ENCODE data around the gene IL34. TPM values are rescaled to one million over a fixed set of nuclear protein-coding genes. Genes with fewer than 3 reads are reported as not detected.

IL34 gene
- total and polyA plus RNA-seq, 2 of the 13 experiments (the other 11 are each of a cell fraction or from before 2014, with no cell fraction given), result 1.2 to 1.3 TPM

DNA sequence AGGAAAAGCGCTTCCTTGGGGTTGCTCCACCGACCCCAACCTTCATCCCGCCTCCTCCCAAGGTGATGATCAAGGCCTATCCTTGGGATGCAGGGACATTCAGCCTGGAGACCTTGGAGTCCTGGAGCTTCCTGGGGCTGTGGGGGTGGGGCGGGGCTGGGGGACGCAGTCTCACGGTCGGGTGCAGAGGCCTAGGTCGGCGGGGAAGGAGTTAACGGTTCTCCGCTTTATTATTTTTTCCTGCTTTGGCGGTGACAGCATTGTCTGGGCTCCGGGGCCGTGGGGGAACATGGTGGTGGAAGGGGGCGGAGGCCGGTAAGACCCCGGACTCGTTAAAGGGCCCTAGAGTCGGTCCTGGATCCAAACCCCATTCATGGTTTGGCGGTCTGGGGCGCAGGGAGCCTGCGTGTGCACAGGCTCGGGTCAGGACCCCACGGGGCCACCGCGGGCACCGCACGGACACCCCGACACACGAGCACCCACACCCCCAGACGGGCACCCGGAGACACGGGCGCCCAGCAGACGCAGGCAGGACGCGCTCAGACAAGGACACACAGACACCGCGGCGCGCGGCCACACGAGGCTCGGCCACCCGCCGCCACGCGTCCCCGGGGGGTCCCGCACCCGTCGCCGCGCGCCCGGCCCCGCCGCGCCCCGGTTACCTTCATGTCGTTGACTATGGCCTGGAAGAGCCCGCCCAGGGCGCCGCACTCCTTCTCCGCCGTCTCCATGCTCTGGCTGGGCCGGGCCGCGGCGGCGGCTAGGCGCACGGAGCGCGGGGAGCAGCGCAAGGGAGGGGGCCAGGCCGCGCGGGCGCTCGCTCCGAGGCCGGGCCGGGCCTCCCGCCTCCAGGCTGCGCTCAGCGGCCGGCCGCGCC is 38.9 kb downstream of the IL34 start:
- Histone ChIP-seq H3K4me2 (ENCODE audit: low read depth, low read length) (peak overlapping the region; percentile 100), H4K20me1 (ENCODE audit: insufficient read depth, low read length) (peaks cover 16% of the 10 kb centered on the region; the same call in 1 of the 2 replicates), H3K4me3 (replicated peaks in 1 of 3; ENCODE audit: insufficient read depth in 1 of 3, low read depth in 2 of 3, low read length in 3 of 3) (peak overlapping the region; percentile 86 to 93 (median 91)), H3K9ac (ENCODE audit: insufficient read depth, low read depth, low read length) (peak overlapping the region; percentile 95), H3K79me2 (ENCODE audit: insufficient read depth, low read length) (peaks cover 52% of the 10 kb centered on the region), H3K27ac (ENCODE audit: extremely low read length, insufficient read depth, low read length) (peak overlapping the region; percentile 91), H3K27me3 (ENCODE audit: control insufficient read depth in 1 of 2, insufficient read depth in 2 of 2, low read length in 2 of 2) (no peaks in the 10 kb centered on the region; a peak in 1 of 5 replicates), H3K36me3 (replicated peaks in 1 of 2; ENCODE audit: control insufficient read depth in 1 of 2, insufficient read depth in 2 of 2, low read length in 2 of 2) (peaks cover 8 to 15% of the 10 kb centered on the region in 2 experiments; a peak in 4 of 5 replicates), H3K9me3 (ENCODE audit: low read length) (no peaks in the 10 kb centered on the region), H3K4me1 (ENCODE audit: insufficient read depth, low read length) (peaks cover 80% of the 10 kb centered on the region), H2AFZ (ENCODE audit: low read length) (no peak overlapping the region)
- FAIRE-seq (no peak), DNase-seq (ENCODE audit: low spot score) (no peak), ATAC-seq (no peak)
- ChIA-PET CTCF (ENCODE audit: low intra/inter-chr PET ratio, low total read pairs) (no interaction called here), POLR2A (interaction anchor here (0.6 to 18.7 kb wide), 10 partner anchors 10 to 880 kb away, joined by 3 to 536 read pairs (median 27); no protein-coding TSS in a partner anchor)
- WGBS (ENCODE audit: low lambda C conversion rate), result under 1% methylated on average over 43 of the region's 90 CpGs
- in situ Hi-C loops (cut with HindIII; ENCODE audit: extremely low pct_ligation_motif_present, low pct_unique_long_range_greater_than_20kb) (loop anchor here (5.0 kb wide), 1 partner anchor 42 kb away; no protein-coding TSS in a partner anchor), intact Hi-C loops (cut with micrococcal nuclease; ENCODE audit: unreplicated experiment) (no loop called here)
- no TSS peak for BruUV-seq (replicated peaks)
- TF ChIP-seq, protein P1, sequence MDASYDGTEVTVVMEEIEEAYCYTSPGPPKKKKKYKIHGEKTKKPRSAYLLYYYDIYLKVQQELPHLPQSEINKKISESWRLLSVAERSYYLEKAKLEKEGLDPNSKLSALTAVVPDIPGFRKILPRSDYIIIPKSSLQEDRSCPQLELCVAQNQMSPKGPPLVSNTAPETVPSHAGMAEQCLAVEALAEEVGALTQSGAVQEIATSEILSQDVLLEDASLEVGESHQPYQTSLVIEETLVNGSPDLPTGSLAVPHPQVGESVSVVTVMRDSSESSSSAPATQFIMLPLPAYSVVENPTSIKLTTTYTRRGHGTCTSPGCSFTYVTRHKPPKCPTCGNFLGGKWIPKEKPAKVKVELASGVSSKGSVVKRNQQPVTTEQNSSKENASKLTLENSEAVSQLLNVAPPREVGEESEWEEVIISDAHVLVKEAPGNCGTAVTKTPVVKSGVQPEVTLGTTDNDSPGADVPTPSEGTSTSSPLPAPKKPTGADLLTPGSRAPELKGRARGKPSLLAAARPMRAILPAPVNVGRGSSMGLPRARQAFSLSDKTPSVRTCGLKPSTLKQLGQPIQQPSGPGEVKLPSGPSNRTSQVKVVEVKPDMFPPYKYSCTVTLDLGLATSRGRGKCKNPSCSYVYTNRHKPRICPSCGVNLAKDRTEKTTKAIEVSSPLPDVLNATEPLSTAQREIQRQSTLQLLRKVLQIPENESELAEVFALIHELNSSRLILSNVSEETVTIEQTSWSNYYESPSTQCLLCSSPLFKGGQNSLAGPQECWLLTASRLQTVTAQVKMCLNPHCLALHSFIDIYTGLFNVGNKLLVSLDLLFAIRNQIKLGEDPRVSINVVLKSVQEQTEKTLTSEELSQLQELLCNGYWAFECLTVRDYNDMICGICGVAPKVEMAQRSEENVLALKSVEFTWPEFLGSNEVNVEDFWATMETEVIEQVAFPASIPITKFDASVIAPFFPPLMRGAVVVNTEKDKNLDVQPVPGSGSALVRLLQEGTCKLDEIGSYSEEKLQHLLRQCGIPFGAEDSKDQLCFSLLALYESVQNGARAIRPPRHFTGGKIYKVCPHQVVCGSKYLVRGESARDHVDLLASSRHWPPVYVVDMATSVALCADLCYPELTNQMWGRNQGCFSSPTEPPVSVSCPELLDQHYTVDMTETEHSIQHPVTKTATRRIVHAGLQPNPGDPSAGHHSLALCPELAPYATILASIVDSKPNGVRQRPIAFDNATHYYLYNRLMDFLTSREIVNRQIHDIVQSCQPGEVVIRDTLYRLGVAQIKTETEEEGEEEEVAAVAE (CRISPR knock-in tag; IDR thresholded peaks at IDR 0.05; ENCODE audit: borderline replicate concordance), result no peak
- no peak for TF ChIP-seq ZNF644 (CRISPR knock-in tag; IDR thresholded peaks at IDR 0.05; ENCODE audit: low read depth)
- peak; percentile 31 for TF ChIP-seq SAP130 (CRISPR knock-in tag; IDR thresholded peaks at IDR 0.05; ENCODE audit: low read depth)
- TF ChIP-seq E2F2 (CRISPR knock-in tag; IDR thresholded peaks at IDR 0.05; ENCODE audit: borderline replicate concordance), result no peak
- TF ChIP-seq ZNF17 (CRISPR knock-in tag; IDR thresholded peaks at IDR 0.05), result no peak
- no peak for TF ChIP-seq SUZ12 (IDR thresholded peaks at IDR 0.05; ENCODE audit: low read depth, low read length)
- TF ChIP-seq KAT8 (CRISPR knock-in tag; IDR thresholded peaks at IDR 0.05), result no peak
- 0 out of 2 replicates have a peak, but pooled peaks have one; percentile 44 for TF ChIP-seq KAT7 (CRISPR knock-in tag; IDR thresholded peaks at IDR 0.05; ENCODE audit: borderline replicate concordance)
- TF ChIP-seq NCOR1 (IDR thresholded peaks at IDR 0.05; ENCODE audit: borderline replicate concordance, low read length), result no peak
- no peak for TF ChIP-seq CHD2 (IDR thresholded peaks at IDR 0.05; ENCODE audit: low read depth, low read length)
- TF ChIP-seq, protein P2, sequence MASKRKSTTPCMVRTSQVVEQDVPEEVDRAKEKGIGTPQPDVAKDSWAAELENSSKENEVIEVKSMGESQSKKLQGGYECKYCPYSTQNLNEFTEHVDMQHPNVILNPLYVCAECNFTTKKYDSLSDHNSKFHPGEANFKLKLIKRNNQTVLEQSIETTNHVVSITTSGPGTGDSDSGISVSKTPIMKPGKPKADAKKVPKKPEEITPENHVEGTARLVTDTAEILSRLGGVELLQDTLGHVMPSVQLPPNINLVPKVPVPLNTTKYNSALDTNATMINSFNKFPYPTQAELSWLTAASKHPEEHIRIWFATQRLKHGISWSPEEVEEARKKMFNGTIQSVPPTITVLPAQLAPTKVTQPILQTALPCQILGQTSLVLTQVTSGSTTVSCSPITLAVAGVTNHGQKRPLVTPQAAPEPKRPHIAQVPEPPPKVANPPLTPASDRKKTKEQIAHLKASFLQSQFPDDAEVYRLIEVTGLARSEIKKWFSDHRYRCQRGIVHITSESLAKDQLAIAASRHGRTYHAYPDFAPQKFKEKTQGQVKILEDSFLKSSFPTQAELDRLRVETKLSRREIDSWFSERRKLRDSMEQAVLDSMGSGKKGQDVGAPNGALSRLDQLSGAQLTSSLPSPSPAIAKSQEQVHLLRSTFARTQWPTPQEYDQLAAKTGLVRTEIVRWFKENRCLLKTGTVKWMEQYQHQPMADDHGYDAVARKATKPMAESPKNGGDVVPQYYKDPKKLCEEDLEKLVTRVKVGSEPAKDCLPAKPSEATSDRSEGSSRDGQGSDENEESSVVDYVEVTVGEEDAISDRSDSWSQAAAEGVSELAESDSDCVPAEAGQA (IDR thresholded peaks at IDR 0.05; ENCODE audit: low read depth), result no peak
- TF ChIP-seq, protein P2 (CRISPR knock-in tag; IDR thresholded peaks at IDR 0.05; ENCODE audit: borderline replicate concordance), result no peak
